GM21723 (cell line): ENCODE data around the gene AMIGO3.
A peak's percentile ranks its signal among the peaks of the same experiment; 100 is the strongest.
"Not testable (repeated sequence)": the region's sequence is repeated elsewhere in the genome, so short reads cannot be mapped to it uniquely, and the experiment has no call there.

Experiments used
- ATAC-seq: cut with Tn5 transposase; IDR thresholded peaks from one replicate; pipeline ENCODE4 v1.9.1; 2021; ENCODE audit warnings: mild to moderate bottlenecking, moderate library complexity; ENCODE audit not compliant: unreplicated experiment

AMIGO3 gene, protein sequence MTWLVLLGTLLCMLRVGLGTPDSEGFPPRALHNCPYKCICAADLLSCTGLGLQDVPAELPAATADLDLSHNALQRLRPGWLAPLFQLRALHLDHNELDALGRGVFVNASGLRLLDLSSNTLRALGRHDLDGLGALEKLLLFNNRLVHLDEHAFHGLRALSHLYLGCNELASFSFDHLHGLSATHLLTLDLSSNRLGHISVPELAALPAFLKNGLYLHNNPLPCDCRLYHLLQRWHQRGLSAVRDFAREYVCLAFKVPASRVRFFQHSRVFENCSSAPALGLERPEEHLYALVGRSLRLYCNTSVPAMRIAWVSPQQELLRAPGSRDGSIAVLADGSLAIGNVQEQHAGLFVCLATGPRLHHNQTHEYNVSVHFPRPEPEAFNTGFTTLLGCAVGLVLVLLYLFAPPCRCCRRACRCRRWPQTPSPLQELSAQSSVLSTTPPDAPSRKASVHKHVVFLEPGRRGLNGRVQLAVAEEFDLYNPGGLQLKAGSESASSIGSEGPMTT

DNA sequence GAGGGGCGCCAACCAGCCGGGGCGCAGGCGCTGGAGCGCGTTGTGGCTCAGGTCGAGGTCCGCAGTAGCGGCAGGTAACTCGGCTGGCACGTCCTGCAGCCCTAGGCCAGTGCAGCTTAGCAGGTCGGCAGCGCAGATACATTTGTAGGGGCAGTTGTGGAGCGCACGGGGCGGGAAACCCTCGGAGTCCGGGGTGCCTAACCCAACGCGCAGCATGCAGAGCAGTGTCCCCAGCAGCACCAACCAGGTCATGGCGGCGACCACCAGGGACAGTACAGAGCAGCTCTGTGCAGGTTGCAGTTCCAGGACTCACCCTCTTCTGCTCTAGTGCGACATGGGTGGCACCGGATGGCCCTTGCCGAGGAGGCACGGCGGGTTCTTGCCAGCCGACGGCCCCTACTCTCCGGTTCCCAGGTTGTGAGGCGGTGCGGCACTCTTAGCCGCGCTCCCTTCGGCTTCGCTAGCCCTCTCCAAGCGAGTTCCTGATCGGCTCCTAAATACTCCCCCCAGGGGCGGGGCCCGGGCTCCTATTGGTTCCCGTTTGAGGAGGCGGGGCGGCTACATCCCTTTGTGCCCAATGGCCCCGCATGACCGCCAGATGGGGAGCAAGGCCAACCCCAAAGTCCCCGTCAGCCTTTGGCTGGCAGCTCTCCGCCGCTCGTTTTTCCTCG is at the start of gene AMIGO3:
Gene AMIGO3 (minus strand): TSS at position 471 of the 671 bp plus-strand sequence. CDS start 219 bp downstream, at position 252.
- peak; percentile 50 for ATAC-seq

DNA sequence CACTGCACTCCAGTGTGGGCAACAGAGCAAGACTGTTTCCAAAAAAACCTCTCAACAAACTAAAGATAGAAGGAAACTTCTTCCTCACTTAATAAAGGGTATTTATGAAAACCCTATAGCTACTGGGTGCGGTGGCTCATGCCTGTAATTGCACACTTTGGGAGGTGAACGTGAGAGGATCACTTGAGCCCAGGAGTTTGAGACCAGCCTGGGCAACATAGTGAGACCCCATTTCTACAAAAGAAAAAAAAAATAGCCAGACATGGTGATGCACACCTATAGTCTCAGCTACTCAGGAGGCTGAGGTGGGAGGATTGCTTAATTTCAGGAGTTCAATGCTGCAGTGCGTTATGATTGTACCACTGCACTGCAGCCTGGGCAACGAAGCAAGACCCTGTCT is 44.5 kb upstream of the AMIGO3 start:
- ATAC-seq = no peak

DNA sequence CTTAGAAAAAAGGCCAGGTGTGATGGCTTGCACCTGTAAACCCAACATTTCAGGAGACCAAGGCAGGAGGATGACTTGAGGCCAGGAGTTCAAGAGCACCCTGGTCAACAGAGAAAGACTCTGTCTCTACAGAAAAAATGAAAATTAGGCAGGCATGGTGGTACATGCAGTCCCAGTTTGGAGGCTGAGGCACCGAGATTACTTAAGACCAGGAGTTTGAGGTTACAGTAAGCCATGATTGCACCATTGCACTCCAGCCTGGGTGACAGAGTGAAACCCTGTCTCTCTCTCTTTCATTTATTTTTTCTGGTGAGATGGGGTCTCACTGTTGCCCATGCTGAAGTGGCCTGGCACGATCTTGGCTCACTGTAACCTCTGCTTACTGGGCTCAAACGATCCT is 42.2 kb upstream of the AMIGO3 start:
- ATAC-seq = no peak

DNA sequence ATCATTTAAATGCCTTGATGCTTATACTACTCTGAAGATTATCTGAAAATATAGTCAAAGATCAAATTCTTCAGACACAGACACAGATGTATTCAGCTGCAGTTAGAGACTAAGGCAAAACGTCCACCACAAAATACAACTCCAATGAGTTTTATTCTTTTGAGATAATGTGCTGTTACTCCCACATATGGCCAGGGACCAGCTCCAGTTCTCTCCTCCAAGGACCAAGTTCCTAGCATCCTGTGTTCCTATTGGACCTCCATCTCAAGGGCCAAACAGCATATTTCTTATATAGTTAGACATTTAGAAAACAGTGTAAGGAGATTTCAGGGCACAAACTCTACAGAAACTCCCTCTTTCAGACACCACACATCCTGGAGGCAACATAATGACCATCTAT is 39.7 kb upstream of the AMIGO3 start:
- no peak for ATAC-seq

DNA sequence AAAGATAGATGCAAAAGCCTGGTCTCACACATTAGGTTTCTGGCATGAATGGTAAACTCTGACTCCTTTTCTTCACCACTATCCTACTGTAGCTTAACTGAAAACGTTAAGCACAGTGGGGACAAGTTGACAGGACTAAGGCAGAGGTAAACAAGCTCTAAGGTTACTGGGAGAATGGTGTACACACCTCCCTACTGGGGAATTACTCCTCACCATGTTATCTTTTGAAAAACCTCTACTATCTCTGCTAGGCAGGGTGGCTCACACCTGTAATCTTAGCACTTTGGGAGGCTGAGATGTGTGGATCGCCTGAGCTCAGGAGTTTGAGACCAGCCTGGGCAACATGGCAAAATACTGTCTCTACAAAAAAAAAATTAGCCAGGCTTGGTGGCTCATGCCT is 37.7 kb upstream of the AMIGO3 start:
- ATAC-seq = no peak

DNA sequence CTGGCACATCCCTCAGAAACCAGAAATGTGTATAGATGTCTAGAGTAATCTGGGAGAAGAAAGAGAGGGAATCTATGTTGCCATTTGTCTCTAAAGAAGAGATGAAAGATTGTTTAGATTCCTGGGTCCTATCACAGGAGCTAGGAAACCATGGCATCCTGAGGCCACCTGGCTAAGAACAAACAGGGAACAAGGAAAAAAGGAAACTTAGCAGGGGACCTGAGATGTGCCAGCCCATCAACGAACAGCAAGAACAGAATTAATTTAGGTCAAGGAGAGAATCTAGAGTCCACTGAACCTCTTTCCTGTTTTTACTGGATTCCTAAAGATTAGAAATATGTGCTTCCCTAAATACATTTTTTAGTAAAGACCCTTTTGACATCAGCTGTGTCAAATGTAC is 36.6 kb upstream of the AMIGO3 start:
- no peak for ATAC-seq

DNA sequence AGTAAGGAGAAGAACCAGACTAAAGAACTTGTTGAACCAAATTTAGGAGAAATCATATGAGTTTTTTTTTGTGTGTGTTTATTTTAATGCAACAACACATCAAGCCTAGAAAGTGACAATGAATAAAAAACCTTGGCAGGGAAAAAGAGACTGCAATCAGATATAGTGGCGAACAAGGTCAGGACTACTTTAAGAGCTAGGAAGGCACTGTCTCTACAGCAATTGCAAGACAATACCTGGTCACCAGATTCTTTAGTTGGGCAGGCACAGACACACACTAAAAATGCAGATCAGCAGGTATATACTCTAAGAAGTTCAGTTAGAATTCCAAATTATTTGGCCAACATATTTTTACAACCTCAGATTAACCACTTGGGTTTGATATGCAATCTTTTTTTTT is 35.1 kb upstream of the AMIGO3 start:
- no peak for ATAC-seq

DNA sequence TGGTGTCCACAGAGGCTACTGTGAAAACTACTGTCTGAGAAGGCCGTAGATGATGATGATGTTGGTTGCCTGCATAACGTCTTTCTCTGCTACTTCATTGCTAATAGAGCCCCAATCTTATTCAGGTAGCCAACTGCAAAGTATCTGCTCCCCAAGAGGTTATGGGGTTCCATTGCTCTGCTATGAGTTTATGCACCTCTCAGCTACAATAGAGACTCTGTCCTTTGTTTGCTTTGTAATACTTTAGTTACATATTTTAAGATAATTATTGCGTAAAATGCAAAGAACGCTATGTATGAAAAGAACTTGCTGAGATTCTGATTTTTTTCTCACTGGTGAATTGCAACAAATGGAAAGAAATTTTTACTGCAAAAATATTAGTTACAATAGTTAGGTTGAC is 32.0 kb upstream of the AMIGO3 start:
- ATAC-seq = no peak

DNA sequence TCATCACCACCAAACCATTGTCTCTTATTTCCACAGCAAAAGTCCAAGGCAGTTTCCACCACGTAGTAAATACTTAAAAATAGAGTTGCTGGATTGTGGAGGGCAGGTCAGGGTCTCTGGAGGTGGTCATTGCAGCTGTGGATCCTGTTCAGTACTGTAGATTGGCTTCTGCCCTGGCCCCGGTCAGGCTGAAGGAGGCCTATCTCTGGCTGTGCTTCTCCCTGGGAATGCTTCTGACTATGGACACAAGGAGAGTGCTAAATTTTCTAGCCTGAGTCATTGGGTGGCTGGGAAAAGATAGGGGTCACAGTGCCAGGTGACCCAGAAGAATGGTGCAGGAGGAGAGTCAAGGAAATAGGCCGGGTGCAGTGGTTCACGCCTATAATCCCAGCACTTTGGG is 30.6 kb upstream of the AMIGO3 start:
- ATAC-seq = no peak

DNA sequence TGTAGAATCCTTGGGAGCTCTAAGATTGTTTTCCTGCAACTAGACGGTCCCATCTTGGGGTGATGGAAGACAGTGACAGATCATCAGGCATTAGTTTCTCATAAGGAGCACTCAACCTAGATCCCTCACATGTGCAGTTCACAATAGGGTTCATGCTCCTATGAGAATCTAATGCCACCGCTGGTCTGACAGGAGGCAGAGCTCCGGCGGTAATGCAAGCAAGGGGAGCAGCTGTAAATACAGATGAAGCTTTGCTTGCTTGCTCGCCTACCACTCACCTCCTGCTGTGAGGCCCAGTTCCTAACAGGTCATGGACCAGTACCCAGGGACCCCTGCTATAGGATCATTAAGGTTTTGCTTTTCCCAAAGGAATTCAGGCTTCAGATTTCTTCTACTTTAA is 29.4 kb upstream of the AMIGO3 start:
- not testable (repeated sequence) for ATAC-seq

DNA sequence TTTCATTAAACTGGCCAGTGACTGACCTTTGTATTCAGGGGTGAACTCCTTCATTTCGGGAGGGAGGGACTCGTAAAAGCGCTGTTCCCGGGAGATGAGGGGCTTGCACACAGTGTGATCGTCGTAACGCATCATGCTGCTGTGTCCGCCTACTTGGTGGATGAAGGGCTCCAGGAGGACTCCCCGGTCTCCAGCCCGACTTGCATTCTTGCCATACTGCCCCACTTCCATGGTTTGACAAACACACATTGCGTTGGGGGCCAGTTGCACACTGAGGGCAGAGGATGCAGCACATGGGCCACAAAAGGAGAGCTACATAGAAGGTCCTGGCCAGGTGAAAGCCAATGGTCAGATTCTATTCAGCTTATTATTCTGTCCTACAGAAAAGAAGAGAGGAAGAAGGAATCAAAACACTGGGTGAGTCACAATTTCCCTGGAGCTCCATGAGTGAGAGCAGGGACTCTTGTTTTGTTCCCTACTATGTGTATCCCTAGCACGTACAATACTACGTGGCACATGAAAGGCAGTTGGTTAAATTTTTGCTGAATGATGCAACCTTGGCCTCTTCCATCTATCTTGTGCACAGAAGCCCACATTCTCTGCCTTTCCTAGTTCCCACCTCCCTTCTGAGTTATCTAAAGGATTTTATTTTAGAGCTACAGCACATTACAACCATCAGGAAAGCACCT is 28.5 kb upstream of the AMIGO3 start:
- ATAC-seq = no peak

DNA sequence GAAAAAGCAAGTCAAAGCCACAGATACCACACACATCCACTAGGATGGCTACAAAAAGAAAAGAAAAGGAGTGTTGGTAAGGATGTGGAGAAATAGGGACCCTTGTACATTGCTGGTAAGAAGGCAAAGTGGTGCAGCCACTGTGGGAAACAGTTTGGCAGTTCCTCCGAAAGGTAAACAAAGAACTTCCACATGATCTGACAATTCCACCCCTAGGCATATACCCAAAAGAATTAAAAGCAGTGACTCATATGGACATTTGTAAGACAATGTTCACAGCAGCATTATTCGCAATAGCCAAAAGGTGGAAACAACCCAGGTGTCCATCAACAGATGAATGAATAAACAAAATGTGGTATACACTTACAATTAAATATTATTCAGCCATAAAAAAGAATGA is 26.5 kb upstream of the AMIGO3 start:
- no peak for ATAC-seq

DNA sequence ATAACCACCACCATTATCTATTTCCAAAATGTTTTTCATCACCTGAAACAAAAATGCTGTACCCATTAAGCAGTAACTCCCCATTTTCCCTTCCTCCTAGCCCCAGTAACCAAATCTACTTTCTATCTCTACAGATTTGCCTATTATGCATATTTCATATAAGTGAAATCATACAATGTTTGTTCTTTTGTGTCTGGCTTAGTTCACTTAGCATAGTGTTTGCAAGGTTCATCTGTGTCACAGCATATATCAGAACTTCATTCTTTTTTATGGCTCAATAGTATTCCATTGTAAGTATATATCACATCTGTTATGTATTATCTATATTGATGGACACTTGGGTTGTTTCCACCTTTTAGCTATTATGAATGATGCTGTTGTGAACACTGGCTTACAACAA is 20.9 kb upstream of the AMIGO3 start:
- ATAC-seq = no peak

DNA sequence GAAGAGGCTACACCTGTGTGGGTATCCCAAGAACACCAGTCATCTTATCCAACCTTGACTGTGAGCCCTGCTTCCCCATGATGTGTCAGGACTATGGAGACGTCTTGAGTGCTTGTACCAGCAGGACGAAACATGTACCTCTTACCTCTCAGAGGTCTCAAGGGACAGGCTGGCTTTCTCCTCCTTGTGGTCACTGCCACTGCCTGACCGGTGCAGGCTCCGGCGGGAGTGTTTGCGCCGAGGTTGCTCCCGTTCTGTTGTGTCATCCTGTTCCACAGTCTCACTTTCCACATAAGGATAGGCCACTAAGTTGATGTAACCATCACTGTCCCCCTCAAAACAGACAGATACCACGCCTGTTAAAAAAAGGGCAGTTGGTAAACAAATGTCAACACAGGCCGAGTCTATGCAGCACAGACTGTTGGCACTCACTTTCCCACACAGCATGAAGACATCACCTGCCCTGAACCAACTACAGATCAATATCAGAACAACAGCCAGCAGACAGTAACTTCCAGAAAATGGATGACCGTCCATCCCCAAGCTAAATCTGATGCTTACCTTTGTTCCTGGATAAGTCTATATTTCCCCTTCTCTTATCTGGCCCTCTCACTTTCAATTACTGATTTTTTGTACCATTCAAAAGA is 18.7 kb upstream of the AMIGO3 start:
- no peak for ATAC-seq

DNA sequence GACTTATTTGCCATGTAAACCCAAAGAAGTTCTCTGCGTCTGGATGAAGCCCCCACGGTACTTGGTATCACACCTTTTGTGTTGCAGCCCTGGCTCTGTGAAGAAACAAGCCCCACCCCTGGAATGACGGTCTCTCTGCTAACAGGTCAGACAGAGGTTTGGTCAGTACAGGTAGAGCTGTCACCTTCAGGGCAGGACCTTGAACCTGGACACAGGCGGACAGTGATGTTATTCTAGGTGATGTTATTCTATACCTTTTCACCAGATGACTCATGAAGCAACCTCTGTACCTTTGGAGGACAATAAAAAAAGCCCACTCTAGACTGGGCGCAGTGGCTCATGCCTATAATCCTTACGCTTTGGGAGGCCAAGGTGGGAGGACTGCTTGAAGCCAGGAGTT is 15.3 kb upstream of the AMIGO3 start:
- ATAC-seq = no peak

DNA sequence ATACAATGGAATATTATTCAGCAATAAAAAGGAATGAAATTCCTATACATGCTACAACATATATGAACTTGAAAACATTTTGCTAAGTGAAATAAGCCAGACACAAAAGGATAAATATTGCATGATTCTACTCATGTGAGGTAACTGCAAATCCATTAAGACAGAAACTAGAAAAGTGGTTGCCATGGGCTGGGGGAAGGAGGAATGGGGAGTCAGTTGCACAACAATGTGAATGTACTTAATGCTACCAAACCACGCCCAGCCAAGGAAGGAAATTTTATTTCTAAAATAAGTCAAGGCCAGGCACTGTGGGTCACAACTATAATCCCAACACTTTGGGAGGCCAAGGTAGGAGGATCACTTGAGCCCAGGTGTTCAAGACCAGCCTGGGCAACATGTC is 14.1 kb upstream of the AMIGO3 start:
- no peak for ATAC-seq

DNA sequence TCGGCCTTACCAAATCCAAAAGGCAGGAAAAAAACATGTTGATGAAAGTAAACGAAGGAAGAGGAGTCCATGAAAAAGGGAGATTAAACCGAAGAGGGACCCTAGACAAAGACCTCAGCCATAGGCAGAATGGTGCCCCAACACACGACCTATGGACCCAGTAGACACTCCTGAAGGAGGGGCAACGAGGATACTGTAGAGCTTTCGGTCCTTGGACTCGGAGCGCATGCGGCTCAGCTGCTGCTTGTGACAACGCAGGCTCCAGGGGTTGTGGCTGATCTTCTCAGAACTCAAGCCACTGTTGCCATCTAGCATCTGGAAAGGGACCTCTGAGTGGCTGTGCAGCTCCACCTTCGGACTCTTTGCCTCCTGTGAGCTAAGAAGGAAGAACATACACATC is 13.1 kb upstream of the AMIGO3 start:
- ATAC-seq = no peak

DNA sequence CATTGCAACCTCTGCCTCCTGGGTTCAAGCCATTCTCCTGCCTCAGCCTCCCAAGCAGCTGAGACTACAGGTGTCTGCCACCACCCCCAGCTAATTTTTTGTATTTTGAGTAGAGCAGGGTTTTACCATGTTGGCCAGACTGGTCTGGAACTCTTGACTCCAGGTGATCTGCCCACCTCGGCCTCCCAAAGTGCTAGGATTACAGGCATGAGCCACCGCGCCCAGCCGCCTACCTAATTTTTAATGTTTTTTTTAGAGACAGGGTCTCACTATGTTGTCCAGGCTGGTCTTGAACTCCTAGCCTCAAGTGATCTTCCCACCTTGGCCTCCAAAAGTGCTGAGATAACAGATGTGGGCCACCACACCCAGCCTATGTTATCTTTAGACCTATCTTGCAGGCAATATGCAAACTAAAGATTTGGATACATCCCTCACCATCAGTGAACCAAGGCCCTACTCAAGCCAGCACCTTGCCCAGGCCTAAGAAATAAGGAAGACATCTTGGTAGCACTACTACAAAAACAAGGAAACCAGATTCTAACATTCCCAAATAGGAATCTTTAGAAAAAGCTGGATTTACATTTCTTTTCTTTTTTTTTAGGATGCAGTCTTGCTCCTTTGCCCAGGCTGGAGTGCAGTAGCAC is 10.6 kb upstream of the AMIGO3 start:
- ATAC-seq = no peak

DNA sequence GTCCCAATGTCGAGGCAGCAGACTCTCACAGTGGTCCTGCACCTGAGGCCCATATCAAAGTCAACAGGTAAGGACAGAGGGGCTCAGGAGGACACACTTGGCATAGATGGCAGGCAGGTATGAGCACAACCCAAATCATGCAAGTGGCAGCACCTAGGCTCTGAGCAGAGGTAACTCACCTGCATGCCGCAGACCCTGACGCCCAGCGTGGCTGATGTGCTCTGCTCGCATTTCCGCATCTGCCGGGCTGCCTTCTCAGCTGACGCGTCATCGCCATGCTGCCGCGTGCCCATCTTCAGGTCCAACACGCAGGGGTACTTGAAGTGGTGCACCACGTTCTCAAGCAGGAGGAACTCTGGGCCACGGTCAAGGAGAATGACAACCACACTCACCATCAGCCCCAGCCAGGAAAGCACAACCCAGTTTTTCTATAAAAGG is 8.5 kb upstream of the AMIGO3 start:
- no peak for ATAC-seq

DNA sequence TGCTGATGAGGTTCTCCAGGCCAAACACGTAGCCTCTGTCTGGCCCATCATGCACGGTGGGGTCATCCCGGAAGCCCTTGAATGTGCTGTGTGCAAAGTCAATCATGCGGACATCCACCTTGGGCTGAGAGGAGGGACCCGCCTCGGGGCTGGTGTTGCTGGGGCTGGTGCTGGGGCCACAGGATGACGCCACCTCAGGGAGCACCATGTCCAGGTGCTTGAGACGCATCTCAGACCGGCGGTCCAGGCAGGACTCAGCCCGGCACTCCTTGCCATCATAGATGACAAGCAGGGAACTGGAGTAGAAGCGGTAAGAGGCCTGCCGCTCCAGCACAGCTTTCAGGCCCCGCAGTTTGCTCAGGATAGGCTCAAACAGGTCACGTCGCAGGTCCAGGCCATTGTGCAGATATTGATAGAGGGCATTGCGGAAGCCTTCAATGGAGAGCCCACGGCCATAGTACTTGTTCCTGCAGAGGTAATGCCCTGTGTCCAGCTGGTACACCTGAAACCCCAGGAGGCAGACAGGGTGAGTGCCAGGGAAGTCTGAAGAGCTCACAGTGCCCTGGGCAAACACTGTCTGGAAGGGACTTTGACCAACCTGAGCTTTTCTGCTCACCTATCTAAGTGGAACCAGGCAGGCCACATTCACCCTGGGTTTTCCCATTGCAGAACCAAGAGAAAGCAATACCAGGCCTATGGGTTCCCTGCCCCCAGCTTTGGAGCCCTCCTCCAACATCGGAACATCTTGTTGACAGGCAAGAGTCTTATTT is 7.9 kb upstream of the AMIGO3 start:
- ATAC-seq = no peak
